Brain microvascular endothelial cell (primary cell): ENCODE data around the gene METRN.

Experiments
- DNase-seq: peaks from one replicate; pipeline ENCODE4 v3.0.0-alpha.2; 2020
- H3K27ac ChIP-seq: fragments of 250-450 bp; sonication (Bioruptor Pico); 2 replicates; pipeline ENCODE4 v1.5.1; 2020; ENCODE audit warnings: mild to moderate bottlenecking, moderate library complexity
- H3K27me3 ChIP-seq: fragments of 250-450 bp; sonication (Bioruptor Pico); replicated peaks from 2 replicates; pipeline ENCODE4 v1.5.1; 2020; ENCODE audit warnings: mild to moderate bottlenecking
- H3K36me3 ChIP-seq: fragments of 250-450 bp; sonication (Bioruptor Pico); replicated peaks from 2 replicates; pipeline ENCODE4 v1.5.1; 2020; ENCODE audit warnings: mild to moderate bottlenecking
- H3K4me3 ChIP-seq: 2 replicates; pipeline ENCODE4 v1.5.1; 2011; ENCODE audit warnings: low read depth, mild to moderate bottlenecking, control low read depth, low read length, moderate library complexity
- in situ Hi-C: cut with HindIII; loops from 2 replicates; pipeline ENCODE4 v1.10.0; 2017; ENCODE audit warnings: low sequenced_read_pairs, low pct_ligation_motif_present
- TF ChIP-seq, protein P1 (sequence below): IDR thresholded peaks from 2 replicates; pipeline ENCODE4 v1.5.1; 2011; ENCODE audit warnings: low read depth, mild to moderate bottlenecking, moderate library complexity, low read length, control low read depth, inconsistent platforms; ENCODE audit errors: missing control alignments

The METRN gene

DNA sequence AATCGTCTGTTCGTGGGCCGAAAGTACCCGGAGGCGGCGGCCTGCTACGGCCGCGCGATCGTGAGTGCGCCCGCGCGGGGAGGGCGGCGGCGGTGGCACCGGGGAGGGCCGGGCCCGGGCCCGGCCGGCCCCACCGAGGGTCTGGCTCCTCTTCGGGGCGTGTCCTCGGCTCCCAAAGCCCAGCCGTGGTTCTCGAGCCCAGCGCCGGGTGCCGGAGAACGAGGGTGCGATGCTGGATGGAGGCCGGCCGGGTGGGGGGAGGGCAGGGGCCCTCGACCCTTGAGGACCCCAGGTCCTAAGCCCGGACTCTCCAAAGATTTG, 34.3 kb upstream of the METRN start:
- no peaks in the 10 kb centered on the region for H3K27me3 ChIP-seq
- H3K27ac ChIP-seq, result peak overlapping the region; percentile 59
- peaks cover 20% of the 10 kb centered on the region for H3K36me3 ChIP-seq
- H3K4me3 ChIP-seq, result peak overlapping the region; percentile 72
- TF ChIP-seq, protein P1, sequence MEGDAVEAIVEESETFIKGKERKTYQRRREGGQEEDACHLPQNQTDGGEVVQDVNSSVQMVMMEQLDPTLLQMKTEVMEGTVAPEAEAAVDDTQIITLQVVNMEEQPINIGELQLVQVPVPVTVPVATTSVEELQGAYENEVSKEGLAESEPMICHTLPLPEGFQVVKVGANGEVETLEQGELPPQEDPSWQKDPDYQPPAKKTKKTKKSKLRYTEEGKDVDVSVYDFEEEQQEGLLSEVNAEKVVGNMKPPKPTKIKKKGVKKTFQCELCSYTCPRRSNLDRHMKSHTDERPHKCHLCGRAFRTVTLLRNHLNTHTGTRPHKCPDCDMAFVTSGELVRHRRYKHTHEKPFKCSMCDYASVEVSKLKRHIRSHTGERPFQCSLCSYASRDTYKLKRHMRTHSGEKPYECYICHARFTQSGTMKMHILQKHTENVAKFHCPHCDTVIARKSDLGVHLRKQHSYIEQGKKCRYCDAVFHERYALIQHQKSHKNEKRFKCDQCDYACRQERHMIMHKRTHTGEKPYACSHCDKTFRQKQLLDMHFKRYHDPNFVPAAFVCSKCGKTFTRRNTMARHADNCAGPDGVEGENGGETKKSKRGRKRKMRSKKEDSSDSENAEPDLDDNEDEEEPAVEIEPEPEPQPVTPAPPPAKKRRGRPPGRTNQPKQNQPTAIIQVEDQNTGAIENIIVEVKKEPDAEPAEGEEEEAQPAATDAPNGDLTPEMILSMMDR, result no peak
- in situ Hi-C loops, result no loop called here
- DNase-seq, result no peak

DNA sequence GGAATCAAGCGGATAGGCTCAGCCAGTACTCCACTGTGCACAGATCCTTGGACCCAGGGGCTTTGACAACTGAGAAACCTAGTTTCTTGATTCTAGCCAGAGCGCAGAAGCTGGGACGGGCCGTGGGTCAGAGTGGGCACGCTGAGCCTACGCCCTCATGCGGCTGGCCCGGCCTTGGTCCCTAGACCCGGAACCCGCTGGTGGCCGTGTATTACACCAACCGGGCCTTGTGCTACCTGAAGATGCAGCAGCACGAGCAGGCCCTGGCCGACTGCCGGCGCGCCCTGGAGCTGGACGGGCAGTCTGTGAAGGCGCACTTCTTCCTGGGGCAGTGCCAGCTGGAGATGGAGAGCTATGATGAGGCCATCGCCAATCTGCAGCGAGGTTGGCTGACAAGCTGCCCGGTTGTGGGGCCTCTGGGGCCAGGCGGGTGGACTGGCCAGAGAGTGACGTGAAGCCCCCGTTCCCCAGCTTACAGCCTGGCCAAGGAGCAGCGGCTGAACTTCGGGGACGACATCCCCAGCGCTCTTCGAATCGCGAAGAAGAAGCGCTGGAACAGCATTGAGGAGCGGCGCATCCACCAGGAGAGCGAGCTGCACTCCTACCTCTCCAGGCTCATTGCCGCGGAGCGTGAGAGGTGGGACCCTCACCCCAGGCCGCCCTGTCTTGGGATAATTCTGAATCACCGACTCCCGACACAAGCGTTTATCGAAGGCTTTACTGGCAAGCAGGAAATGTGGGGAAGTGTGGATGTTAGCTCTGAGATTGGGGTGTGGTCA, 33.8 kb upstream of the METRN start:
- peak overlapping the region; percentile 59 for H3K27ac ChIP-seq
- TF ChIP-seq, protein P1, result peak; percentile 23
- DNase-seq, result no peak
- peak overlapping the region; percentile 72 for H3K4me3 ChIP-seq
- peaks cover 20% of the 10 kb centered on the region for H3K36me3 ChIP-seq
- no peaks in the 10 kb centered on the region for H3K27me3 ChIP-seq
- in situ Hi-C loops, result no loop called here

DNA sequence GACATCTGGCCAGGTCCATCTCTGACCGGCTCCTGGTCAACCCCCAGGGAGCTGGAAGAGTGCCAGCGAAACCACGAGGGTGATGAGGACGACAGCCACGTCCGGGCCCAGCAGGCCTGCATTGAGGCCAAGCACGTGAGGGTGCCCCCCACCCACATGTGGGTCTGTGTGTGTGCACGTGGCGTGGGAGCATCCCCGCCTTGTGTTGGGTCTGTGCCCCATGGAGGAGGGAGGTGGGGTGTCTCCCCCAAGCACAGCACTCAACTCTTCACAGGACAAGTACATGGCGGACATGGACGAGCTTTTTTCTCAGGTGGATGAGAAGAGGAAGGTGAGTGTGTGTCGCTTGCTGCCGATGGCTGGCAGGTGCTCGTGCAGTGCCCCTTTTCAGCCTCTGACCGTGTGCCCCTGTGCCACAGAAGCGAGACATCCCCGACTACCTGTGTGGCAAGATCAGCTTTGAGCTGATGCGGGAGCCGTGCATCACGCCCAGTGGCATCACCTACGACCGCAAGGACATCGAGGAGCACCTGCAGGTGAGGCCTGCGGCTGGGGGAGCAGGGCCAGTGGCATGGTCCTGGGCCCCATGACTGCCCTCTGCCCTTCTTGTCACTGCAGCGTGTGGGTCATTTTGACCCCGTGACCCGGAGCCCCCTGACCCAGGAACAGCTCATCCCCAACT, 33.0 kb upstream of the METRN start:
- in situ Hi-C loops, result no loop called here
- no peak overlapping the region for H3K27ac ChIP-seq
- no peaks in the 10 kb centered on the region for H3K27me3 ChIP-seq
- peak overlapping the region; percentile 22 for H3K4me3 ChIP-seq
- peaks cover 24% of the 10 kb centered on the region for H3K36me3 ChIP-seq
- no peak for DNase-seq
- TF ChIP-seq, protein P1, result no peak

DNA sequence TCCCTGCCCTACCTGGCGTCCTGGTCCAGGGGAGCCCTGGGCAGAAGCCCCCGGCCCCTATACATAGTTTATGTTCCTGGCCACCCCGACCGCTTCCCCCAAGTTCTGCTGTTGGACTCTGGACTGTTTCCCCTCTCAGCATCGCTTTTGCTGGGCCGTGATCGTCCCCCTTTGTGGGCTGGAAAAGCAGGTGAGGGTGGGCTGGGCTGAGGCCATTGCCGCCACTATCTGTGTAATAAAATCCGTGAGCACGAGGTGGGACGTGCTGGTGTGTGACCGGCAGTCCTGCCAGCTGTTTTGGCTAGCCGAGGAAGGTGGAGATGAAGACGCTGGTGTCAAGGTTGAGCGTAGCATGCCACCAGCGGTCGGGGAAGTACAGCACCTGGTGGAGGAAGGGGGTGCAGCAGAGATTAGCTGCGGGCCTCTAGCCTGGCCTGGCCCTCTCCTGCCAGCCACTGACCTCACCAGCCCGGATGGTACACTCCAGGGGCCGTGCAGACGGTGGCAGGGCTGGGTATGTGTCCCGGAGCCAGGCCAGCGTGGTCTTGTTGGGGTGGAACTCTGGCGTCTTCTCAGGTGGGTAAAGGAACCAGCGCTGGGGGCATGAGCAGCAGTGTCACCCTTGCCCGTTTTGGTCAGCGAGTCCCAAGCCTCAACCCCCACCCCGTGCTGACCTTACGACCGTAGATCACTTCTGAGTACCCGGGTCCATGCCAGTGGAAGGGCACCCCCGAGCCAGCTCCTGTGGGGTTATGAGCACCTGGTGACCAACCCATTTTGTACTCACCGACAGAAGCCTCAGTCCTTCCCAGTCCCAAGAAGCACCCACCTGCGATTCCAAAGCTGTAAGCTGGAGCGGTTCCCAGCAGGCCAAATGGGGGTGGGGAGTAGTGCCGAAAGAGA, 32.2 kb upstream of the METRN start:
- Histone ChIP-seq H3K27ac (no peak overlapping the region), H3K4me3 (peak overlapping the region; percentile 60), H3K27me3 (no peaks in the 10 kb centered on the region), H3K36me3 (peaks cover 25% of the 10 kb centered on the region)
- TF ChIP-seq, protein P1, result no peak
- no peak for DNase-seq
- in situ Hi-C loops, result no loop called here

DNA sequence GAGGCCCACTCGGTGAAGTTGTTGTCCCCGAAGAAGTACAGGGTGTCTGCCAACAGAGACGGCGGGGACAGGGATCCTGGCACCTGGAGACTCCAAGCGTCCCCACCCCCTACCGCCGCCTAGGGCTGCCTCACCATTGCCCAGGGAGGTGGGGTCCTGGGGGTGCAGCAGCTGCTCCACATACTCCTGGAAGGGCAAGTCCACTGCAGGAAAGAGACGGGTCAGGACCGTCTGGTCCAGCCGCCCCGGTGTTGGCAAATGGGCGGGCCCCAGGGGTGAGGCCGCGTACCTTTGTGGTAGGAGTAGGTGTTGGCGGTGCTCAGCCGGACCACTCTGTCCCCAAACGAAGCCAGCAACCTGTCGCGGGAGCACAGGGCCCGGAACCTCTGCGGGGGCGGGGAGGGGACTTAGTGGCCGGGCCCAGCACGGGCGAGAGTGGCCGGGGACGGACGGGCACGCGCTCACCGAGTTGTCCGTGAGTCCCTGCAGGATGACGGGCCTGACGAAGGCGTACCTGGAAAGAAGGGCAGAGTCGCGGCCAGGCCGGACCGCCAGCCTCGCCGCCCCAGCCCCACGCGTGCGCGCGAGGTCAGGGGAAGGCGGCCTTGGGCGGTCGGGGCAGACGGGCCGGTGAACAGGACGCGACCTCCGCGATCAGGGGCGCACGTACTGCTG, 31.4 kb upstream of the METRN start:
- Histone ChIP-seq H3K4me3 (peak overlapping the region; percentile 60), H3K27me3 (no peaks in the 10 kb centered on the region), H3K27ac (peak overlapping the region; percentile 24), H3K36me3 (peaks cover 25% of the 10 kb centered on the region)
- no peak for DNase-seq
- TF ChIP-seq, protein P1, result no peak
- in situ Hi-C loops, result no loop called here
